ENCODE measurements around the gene RTCA. TPM values are rescaled to one million over a fixed set of nuclear protein-coding genes. Genes with fewer than 3 reads are reported as not detected.

Gene RTCA
- total and polyA plus RNA-seq, 2 donors (not counting 1 experiment from before 2014, with no cell fraction given) = 15.7 to 31.0 TPM

GRCh38 chr1:100230765-100231164 lies 35.3 kb upstream of the RTCA start:
- POLR2A ChIA-PET = no interaction called here
- Histone ChIP-seq H3K79me2 (ENCODE audit: control insufficient read depth, insufficient read depth, low read length) (no peaks in the 10 kb centered on the region), H3K9me3 (ENCODE audit: control extremely low read depth in 1 of 3, control insufficient read depth in 2 of 3, insufficient read depth in 1 of 3, low read length in 2 of 3) (no peaks in the 10 kb centered on the region), H3K4me2 (replicated peaks; ENCODE audit: low read depth, low read length, poor library complexity, severe bottlenecking) (no peak overlapping the region), H3K4me1 (ENCODE audit: control insufficient read depth in 2 of 2, insufficient read depth in 2 of 2, low read length in 2 of 2) (no peaks in the 10 kb centered on the region), H2AFZ (ENCODE audit: insufficient read depth, low read depth, low read length, poor library complexity, severe bottlenecking) (no peak overlapping the region), H3K9ac (ENCODE audit: low read length) (no peak overlapping the region), H3K4me3 (ENCODE audit: control extremely low read depth in 1 of 5, extremely low read depth in 1 of 5, insufficient read depth in 1 of 5, low read depth in 2 of 5, low read length in 4 of 5) (no peak overlapping the region), H3K27ac (ENCODE audit: low read length in 2 of 2) (no peak overlapping the region), H3K36me3 (replicated peaks in 1 of 2; ENCODE audit: control extremely low read depth in 1 of 2, control insufficient read depth in 1 of 2, extremely low read depth in 1 of 2, insufficient read depth in 2 of 2, low read length in 1 of 2) (peaks cover 8 to 51% of the 10 kb centered on the region in 2 experiments), H4K20me1 (ENCODE audit: control insufficient read depth, insufficient read depth, low read length, poor library complexity, severe bottlenecking) (no peaks in the 10 kb centered on the region), H3K27me3 (replicated peaks in 1 of 4; ENCODE audit: control extremely low read depth in 1 of 4, control insufficient read depth in 3 of 4, insufficient read depth in 4 of 4, low read length in 3 of 4) (no peaks in the 10 kb centered on the region)
- intact Hi-C loops (cut with micrococcal nuclease) = no loop called here
- Mint-ChIP-seq H3K4me1 (no peaks in the 10 kb centered on the region), H3K27ac (no peak overlapping the region), H3K4me3 (no peak overlapping the region), H3K27me3 (no peaks in the 10 kb centered on the region), H3K9me3 (ENCODE audit: insufficient read depth) (no peaks in the 10 kb centered on the region)
- no CpG with 5 or more reads among the region's 2 CpGs for WGBS (ENCODE audit: insufficient coverage)
- CTCF ChIA-PET = no interaction called here
- DNase-seq (no peak), ATAC-seq (ENCODE audit: low read depth) (no peak)
- no peak for TF ChIP-seq EZH2 (IDR thresholded peaks at IDR 0.05; ENCODE audit: borderline replicate concordance, insufficient read depth, low read depth, low read length, poor library complexity, severe bottlenecking)
- TF ChIP-seq, protein P1, sequence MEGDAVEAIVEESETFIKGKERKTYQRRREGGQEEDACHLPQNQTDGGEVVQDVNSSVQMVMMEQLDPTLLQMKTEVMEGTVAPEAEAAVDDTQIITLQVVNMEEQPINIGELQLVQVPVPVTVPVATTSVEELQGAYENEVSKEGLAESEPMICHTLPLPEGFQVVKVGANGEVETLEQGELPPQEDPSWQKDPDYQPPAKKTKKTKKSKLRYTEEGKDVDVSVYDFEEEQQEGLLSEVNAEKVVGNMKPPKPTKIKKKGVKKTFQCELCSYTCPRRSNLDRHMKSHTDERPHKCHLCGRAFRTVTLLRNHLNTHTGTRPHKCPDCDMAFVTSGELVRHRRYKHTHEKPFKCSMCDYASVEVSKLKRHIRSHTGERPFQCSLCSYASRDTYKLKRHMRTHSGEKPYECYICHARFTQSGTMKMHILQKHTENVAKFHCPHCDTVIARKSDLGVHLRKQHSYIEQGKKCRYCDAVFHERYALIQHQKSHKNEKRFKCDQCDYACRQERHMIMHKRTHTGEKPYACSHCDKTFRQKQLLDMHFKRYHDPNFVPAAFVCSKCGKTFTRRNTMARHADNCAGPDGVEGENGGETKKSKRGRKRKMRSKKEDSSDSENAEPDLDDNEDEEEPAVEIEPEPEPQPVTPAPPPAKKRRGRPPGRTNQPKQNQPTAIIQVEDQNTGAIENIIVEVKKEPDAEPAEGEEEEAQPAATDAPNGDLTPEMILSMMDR (IDR thresholded peaks at IDR 0.05) = no peak

GRCh38 chr1:100231721-100232120 lies 34.3 kb upstream of the RTCA start:
- Histone ChIP-seq H4K20me1 (ENCODE audit: control insufficient read depth, insufficient read depth, low read length, poor library complexity, severe bottlenecking) (no peaks in the 10 kb centered on the region), H3K9ac (ENCODE audit: low read length) (no peak overlapping the region), H3K79me2 (ENCODE audit: control insufficient read depth, insufficient read depth, low read length) (no peaks in the 10 kb centered on the region), H3K27me3 (replicated peaks in 1 of 4; ENCODE audit: control extremely low read depth in 1 of 4, control insufficient read depth in 3 of 4, insufficient read depth in 4 of 4, low read length in 3 of 4) (no peaks in the 10 kb centered on the region), H3K4me1 (ENCODE audit: control insufficient read depth in 2 of 2, insufficient read depth in 2 of 2, low read length in 2 of 2) (no peaks in the 10 kb centered on the region), H3K36me3 (replicated peaks in 1 of 2; ENCODE audit: control extremely low read depth in 1 of 2, control insufficient read depth in 1 of 2, extremely low read depth in 1 of 2, insufficient read depth in 2 of 2, low read length in 1 of 2) (peaks cover 8 to 51% of the 10 kb centered on the region in 2 experiments), H3K9me3 (ENCODE audit: control extremely low read depth in 1 of 3, control insufficient read depth in 2 of 3, insufficient read depth in 1 of 3, low read length in 2 of 3) (no peaks in the 10 kb centered on the region), H3K27ac (ENCODE audit: low read length in 2 of 2) (no peak overlapping the region), H3K4me2 (replicated peaks; ENCODE audit: low read depth, low read length, poor library complexity, severe bottlenecking) (no peak overlapping the region), H3K4me3 (ENCODE audit: control extremely low read depth in 1 of 5, extremely low read depth in 1 of 5, insufficient read depth in 1 of 5, low read depth in 2 of 5, low read length in 4 of 5) (no peak overlapping the region), H2AFZ (ENCODE audit: insufficient read depth, low read depth, low read length, poor library complexity, severe bottlenecking) (no peak overlapping the region)
- no peaks in the 10 kb centered on the region for H3K27me3 Mint-ChIP-seq
- CTCF ChIA-PET = no interaction called here
- no peaks in the 10 kb centered on the region for H3K4me1 Mint-ChIP-seq
- no peak overlapping the region for H3K27ac Mint-ChIP-seq
- TF ChIP-seq EZH2 (IDR thresholded peaks at IDR 0.05; ENCODE audit: borderline replicate concordance, insufficient read depth, low read depth, low read length, poor library complexity, severe bottlenecking) = no peak
- TF ChIP-seq, protein P1 (IDR thresholded peaks at IDR 0.05) = no peak
- H3K4me3 Mint-ChIP-seq = no peak overlapping the region
- DNase-seq = no peak
- ATAC-seq (ENCODE audit: low read depth) = no peak
- no peaks in the 10 kb centered on the region for H3K9me3 Mint-ChIP-seq (ENCODE audit: insufficient read depth)
- intact Hi-C loops (cut with micrococcal nuclease) = no loop called here
- WGBS (ENCODE audit: insufficient coverage) = no CpG with 5 or more reads among the region's 2 CpGs
- POLR2A ChIA-PET = no interaction called here
